ENCODE data around the gene BBOF1. TPM values are rescaled to one million over a fixed set of nuclear protein-coding genes. Genes with fewer than 3 reads are reported as not detected.
A peak's percentile ranks its signal among the peaks of the same experiment; 100 is the strongest.

BBOF1 gene
- total and polyA plus RNA-seq, 2 experiments from 2014 or later: 6.4 to 18.2 TPM

DNA sequence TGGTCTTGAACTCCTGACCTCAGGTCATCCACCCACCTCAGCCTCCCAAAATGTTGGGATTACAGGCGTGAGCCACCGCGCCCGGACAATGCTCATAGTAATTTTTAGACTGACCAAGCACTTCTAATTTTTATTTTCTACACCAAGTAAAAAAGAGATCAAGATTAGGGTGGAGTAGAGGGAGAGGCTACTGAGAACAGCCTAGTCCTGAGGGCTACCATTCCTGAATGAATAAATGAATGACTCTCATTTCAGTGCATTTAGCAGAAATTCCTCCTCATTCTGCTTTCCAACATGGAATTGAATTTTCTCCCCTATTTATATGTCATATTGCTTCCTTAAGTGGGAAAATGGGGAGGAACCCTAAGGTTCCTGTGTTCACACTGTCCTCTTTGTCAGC lies 26.4 kb downstream of the BBOF1 start:
- in situ Hi-C loops (cut with MboI): no loop called here
- DNase-seq: no peak
- TF ChIP-seq EZH2 (IDR thresholded peaks at IDR 0.05; ENCODE audit: insufficient read depth, poor library complexity, severe bottlenecking) (no peak), EZH2phosphoT487 (IDR thresholded peaks at IDR 0.05; ENCODE audit: insufficient read depth, low read depth) (no peak)

DNA sequence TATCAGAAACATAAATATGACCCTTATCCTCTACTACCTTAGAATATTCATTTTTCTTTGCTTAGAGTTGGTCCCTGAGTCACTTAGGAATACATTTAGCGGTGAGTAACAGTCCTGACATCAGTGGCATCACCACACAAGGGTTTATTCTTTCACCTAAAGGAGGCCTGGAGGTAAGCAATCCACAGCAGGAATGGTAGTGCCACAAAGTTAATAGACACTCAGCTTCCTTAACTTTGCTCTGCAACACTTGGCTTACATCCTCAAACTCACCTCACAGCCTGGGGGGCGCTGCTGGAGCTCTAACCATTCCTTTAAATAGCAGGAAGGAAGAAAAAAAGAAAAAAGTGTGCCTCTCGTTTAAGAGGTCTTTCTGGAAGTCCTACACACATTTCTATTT lies 29.1 kb downstream of the BBOF1 start:
- no peaks in the 10 kb centered on the region for H3K36me3 ChIP-seq (ENCODE audit: low read depth)
- H3K4me2 ChIP-seq (ENCODE audit: unreplicated experiment): no peak overlapping the region
- H2AFZ ChIP-seq: no peak overlapping the region
- H3K4me3 ChIP-seq: no peak overlapping the region
- in situ Hi-C loops (cut with MboI): no loop called here
- 93 to 94% methylated on average over 3 of the region's 3 CpGs for WGBS, 2 experiments (ENCODE audit: low coverage in 1 of 2, low lambda C conversion rate in 2 of 2, missing lambda C conversion rate in 2 of 2)
- H4K20me1 ChIP-seq (ENCODE audit: insufficient read depth): no peaks in the 10 kb centered on the region
- H3K4me1 ChIP-seq (ENCODE audit: insufficient read depth): no peaks in the 10 kb centered on the region
- no peaks in the 10 kb centered on the region for H3K79me2 ChIP-seq (ENCODE audit: insufficient read depth)
- no peaks in the 10 kb centered on the region for H3K9me3 ChIP-seq (ENCODE audit: low read depth)
- no peaks in the 10 kb centered on the region for H3K9me2 ChIP-seq (ENCODE audit: insufficient read depth)
- H3K9ac ChIP-seq: no peak overlapping the region
- TF ChIP-seq EZH2 (IDR thresholded peaks at IDR 0.05; ENCODE audit: insufficient read depth, poor library complexity, severe bottlenecking): no peak
- no peak for TF ChIP-seq EZH2phosphoT487 (IDR thresholded peaks at IDR 0.05; ENCODE audit: insufficient read depth, low read depth)
- H3K27me3 ChIP-seq (replicated peaks; ENCODE audit: insufficient read depth): no peaks in the 10 kb centered on the region
- peak; percentile 23 for DNase-seq
- H3F3A ChIP-seq (ENCODE audit: insufficient read depth): peaks cover 17% of the 10 kb centered on the region; the same call in 1 of the 2 replicates
- no peak overlapping the region for H3K27ac ChIP-seq

More for the DNA sequence above, 26.4 kb downstream of the BBOF1 start:
- no peak overlapping the region for H3K27ac ChIP-seq
- H3K4me3 ChIP-seq: no peak overlapping the region
- no peaks in the 10 kb centered on the region for H4K20me1 ChIP-seq (ENCODE audit: insufficient read depth)
- H3K9ac ChIP-seq: no peak overlapping the region
- no peaks in the 10 kb centered on the region for H3K79me2 ChIP-seq (ENCODE audit: insufficient read depth)
- H3K9me2 ChIP-seq (ENCODE audit: insufficient read depth): no peaks in the 10 kb centered on the region
- no peaks in the 10 kb centered on the region for H3K27me3 ChIP-seq (replicated peaks; ENCODE audit: insufficient read depth)
- no peaks in the 10 kb centered on the region for H3K36me3 ChIP-seq (ENCODE audit: low read depth)
- H2AFZ ChIP-seq: no peak overlapping the region
- H3K4me2 ChIP-seq (ENCODE audit: unreplicated experiment): no peak overlapping the region
- WGBS, 2 experiments (ENCODE audit: low coverage in 1 of 2, low lambda C conversion rate in 2 of 2, missing lambda C conversion rate in 2 of 2): 96 to 100% methylated on average over 4 of the region's 4 CpGs
- no peaks in the 10 kb centered on the region for H3K4me1 ChIP-seq (ENCODE audit: insufficient read depth)
- H3K9me3 ChIP-seq (ENCODE audit: low read depth): no peaks in the 10 kb centered on the region
- H3F3A ChIP-seq (ENCODE audit: insufficient read depth): peaks cover 17% of the 10 kb centered on the region; the same call in 1 of the 2 replicates

DNA sequence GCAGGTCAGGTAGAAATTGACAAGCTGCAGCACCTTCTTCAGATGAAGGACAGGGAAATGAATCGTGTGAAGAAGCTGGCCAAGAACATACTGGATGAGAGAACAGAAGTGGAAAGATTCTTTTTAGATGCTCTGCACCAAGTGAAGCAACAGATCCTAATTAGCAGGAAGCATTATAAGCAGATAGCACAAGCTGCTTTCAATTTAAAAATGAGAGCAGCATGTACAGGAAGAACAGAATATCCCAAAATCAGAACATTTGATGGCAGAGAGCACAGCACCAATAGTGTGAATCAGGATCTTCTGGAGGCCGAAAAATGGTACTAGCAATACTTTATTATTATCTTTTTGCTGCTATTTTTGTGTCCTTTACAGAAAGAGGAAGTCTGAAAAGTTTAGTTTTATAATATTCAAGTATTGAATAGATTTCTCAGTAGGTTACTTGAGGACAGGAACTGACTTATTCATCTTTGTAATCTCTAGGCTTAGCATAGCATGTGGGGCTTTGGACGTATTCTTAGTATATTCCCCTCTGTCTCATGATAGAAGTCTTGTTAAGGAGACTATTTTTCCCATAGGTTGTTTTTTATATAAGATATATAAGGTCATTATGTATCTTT lies 30.8 kb downstream of the BBOF1 start:
- Histone ChIP-seq H3K9me2 (ENCODE audit: insufficient read depth) (no peaks in the 10 kb centered on the region), H3K9me3 (ENCODE audit: low read depth) (no peaks in the 10 kb centered on the region), H3K9ac (no peak overlapping the region), H4K20me1 (ENCODE audit: insufficient read depth) (no peaks in the 10 kb centered on the region), H2AFZ (peak overlapping the region; percentile 9; the same call in 1 of the 2 replicates), H3K27ac (no peak overlapping the region), H3K79me2 (ENCODE audit: insufficient read depth) (no peaks in the 10 kb centered on the region), H3K36me3 (ENCODE audit: low read depth) (no peaks in the 10 kb centered on the region), H3K4me3 (no peak overlapping the region), H3F3A (ENCODE audit: insufficient read depth) (peaks cover 17% of the 10 kb centered on the region; the same call in 1 of the 2 replicates), H3K27me3 (replicated peaks; ENCODE audit: insufficient read depth) (no peaks in the 10 kb centered on the region), H3K4me2 (ENCODE audit: unreplicated experiment) (no peak overlapping the region), H3K4me1 (ENCODE audit: insufficient read depth) (no peaks in the 10 kb centered on the region)
- TF ChIP-seq EZH2phosphoT487 (IDR thresholded peaks at IDR 0.05; ENCODE audit: insufficient read depth, low read depth): no peak
- no peak for TF ChIP-seq EZH2 (IDR thresholded peaks at IDR 0.05; ENCODE audit: insufficient read depth, poor library complexity, severe bottlenecking)
- in situ Hi-C loops (cut with MboI): no loop called here
- 19 to 29% methylated on average over 3 of the region's 3 CpGs for WGBS, 2 experiments (ENCODE audit: low coverage in 1 of 2, low lambda C conversion rate in 2 of 2, missing lambda C conversion rate in 2 of 2)
- peak; percentile 7 for DNase-seq

DNA sequence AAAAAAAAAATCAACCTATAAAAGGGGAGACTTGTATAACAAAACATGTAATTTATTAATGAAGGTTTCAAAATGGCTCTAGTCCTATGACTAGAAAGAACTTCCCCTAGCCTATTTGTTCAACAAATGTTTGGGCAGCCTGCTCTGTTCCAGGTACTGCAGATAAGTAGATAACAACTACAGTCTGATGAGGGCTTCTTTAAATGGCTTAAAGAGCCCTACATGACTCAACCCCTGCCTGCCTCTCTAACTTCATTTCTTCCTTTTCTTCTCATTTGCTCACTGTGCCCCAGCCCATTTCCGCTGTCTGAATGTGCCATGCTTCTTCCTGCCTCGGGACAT lies 43.6 kb downstream of the BBOF1 start:
- Histone ChIP-seq H2AFZ (no peak overlapping the region), H3K4me2 (ENCODE audit: unreplicated experiment) (no peak overlapping the region), H3K4me1 (ENCODE audit: insufficient read depth) (peaks cover 35% of the 10 kb centered on the region), H3K4me3 (no peak overlapping the region), H3K36me3 (ENCODE audit: low read depth) (peaks cover 4% of the 10 kb centered on the region; the same call in 1 of the 2 replicates), H4K20me1 (ENCODE audit: insufficient read depth) (no peaks in the 10 kb centered on the region), H3K79me2 (ENCODE audit: insufficient read depth) (no peaks in the 10 kb centered on the region), H3K27ac (peak overlapping the region; percentile 72), H3K9me3 (ENCODE audit: low read depth) (no peaks in the 10 kb centered on the region), H3K27me3 (replicated peaks; ENCODE audit: insufficient read depth) (no peaks in the 10 kb centered on the region), H3K9me2 (ENCODE audit: insufficient read depth) (no peaks in the 10 kb centered on the region), H3F3A (ENCODE audit: insufficient read depth) (peaks cover 50% of the 10 kb centered on the region), H3K9ac (no peak overlapping the region)
- DNase-seq: peak; percentile 48
- 89 to 96% methylated on average over 2 of the region's 2 CpGs for WGBS, 2 experiments (ENCODE audit: low coverage in 1 of 2, low lambda C conversion rate in 2 of 2, missing lambda C conversion rate in 2 of 2)
- TF ChIP-seq EZH2phosphoT487 (IDR thresholded peaks at IDR 0.05; ENCODE audit: insufficient read depth, low read depth) (no peak), EZH2 (IDR thresholded peaks at IDR 0.05; ENCODE audit: insufficient read depth, poor library complexity, severe bottlenecking) (no peak)
- in situ Hi-C loops (cut with MboI): no loop called here
